Hypothalamus (tissue), 51 donors: ENCODE results near the gene SH3PXD2A.

Source experiments
- DNase-seq, 51 donors: peaks; one replicate each; lab custom pipeline; 2025; lab: John Stamatoyannopoulos, UW

The SH3PXD2A gene

GRCh38 chr10:103693812-103694205 lies 161.6 kb downstream of the SH3PXD2A start:
- no peak for DNase-seq

- DNase-seq = peak in 23 of 51 donors; percentile 20 to 73 (median 36)
Observed at GRCh38 chr10:103692952-103693811, 162.2 kb downstream of the SH3PXD2A start.

- DNase-seq = no peak
Observed at GRCh38 chr10:103692436-103692951, 162.9 kb downstream of the SH3PXD2A start.

- DNase-seq = peak in 6 of 51 donors; percentile 25 to 65 (median 50)
Observed at GRCh38 chr10:103691723-103692435, 163.5 kb downstream of the SH3PXD2A start.

GRCh38 chr10:103691267-103691666 lies 164.1 kb downstream of the SH3PXD2A start:
- no peak for DNase-seq

GRCh38 chr10:103690281-103690680 lies 165.1 kb downstream of the SH3PXD2A start:
- peak in 19 of 51 donors; percentile 11 to 59 (median 31) for DNase-seq

- DNase-seq = no peak
Observed at GRCh38 chr10:103688491-103688890, 166.9 kb downstream of the SH3PXD2A start.

- DNase-seq = no peak
Observed at GRCh38 chr10:103687718-103688117, 167.7 kb downstream of the SH3PXD2A start.

GRCh38 chr10:103687172-103687571 lies 168.2 kb downstream of the SH3PXD2A start:
- DNase-seq = no peak

- DNase-seq = peak in 50 of 51 donors; percentile 13 to 88 (median 62)
Observed at GRCh38 chr10:103685880-103686669, 169.3 kb downstream of the SH3PXD2A start.

GRCh38 chr10:103683851-103684250 lies 171.5 kb downstream of the SH3PXD2A start:
- DNase-seq = no peak

GRCh38 chr10:103682631-103683030 lies 172.7 kb downstream of the SH3PXD2A start:
- no peak for DNase-seq

GRCh38 chr10:103681617-103682399 lies 173.6 kb downstream of the SH3PXD2A start:
- DNase-seq = no peak

- DNase-seq = no peak
Observed at GRCh38 chr10:103680869-103681236, 174.5 kb downstream of the SH3PXD2A start.

- DNase-seq = peak in 2 of 51 donors; percentile 30 to 31
Observed at GRCh38 chr10:103679096-103679790, 176.1 kb downstream of the SH3PXD2A start.

- peak in 46 of 51 donors; percentile 22 to 86 (median 68) for DNase-seq
Observed at GRCh38 chr10:103678178-103678526, 177.2 kb downstream of the SH3PXD2A start.

GRCh38 chr10:103677486-103678177 lies 177.7 kb downstream of the SH3PXD2A start:
- DNase-seq = no peak

GRCh38 chr10:103676851-103677417 lies 178.4 kb downstream of the SH3PXD2A start:
- peak in 6 of 51 donors; percentile 14 to 42 (median 28) for DNase-seq
